H1 (cell line): ENCODE data around the gene PFKFB1. TPM values are rescaled to one million over a fixed set of nuclear protein-coding genes. Genes with fewer than 3 reads are reported as not detected.

ENCODE experiments used
- EGR1 ChIP-seq: IDR thresholded peaks from 2 replicates; pipeline ENCODE4 v1.6.1; 2011; ENCODE audit warnings: low read depth, low read length, borderline replicate concordance
- POLR2AphosphoS5 ChIP-seq: IDR thresholded peaks from 2 replicates; pipeline ENCODE4 v1.6.1; 2011; ENCODE audit warnings: low read depth, low read length
- POU5F1 ChIP-seq: IDR thresholded peaks from 2 replicates; pipeline ENCODE4 v1.6.1; 2011; ENCODE audit warnings: low read depth, mild to moderate bottlenecking, low read length, moderate library complexity
- RAD21 ChIP-seq, 2 experiments: IDR thresholded peaks in 1 of 2; conservative IDR thresholded peaks in 1 of 2; 2 replicates each; pipeline ENCODE4 v1.6.1; 2011; ENCODE audit warnings: low read depth in 2 of 2, low read length in 2 of 2, improper control_type of control experiment in 1 of 2, inconsistent platforms in 1 of 2, mild to moderate bottlenecking in 1 of 2, moderate library complexity in 1 of 2
- RFX5 ChIP-seq: IDR thresholded peaks from 2 replicates; pipeline ENCODE4 v1.6.1; 2011; ENCODE audit warnings: low read depth, low read length, improper control_type of control experiment, borderline replicate concordance
- RXRA ChIP-seq: IDR thresholded peaks from 2 replicates; pipeline ENCODE4 v1.6.1; 2011; ENCODE audit warnings: low read depth, mild to moderate bottlenecking, low read length, moderate library complexity; ENCODE audit not compliant: insufficient read depth
- SIRT6 ChIP-seq: IDR thresholded peaks from one replicate; pipeline ENCODE4 v1.7.1; 2012; ENCODE audit warnings: low read length, inconsistent platforms
- SUZ12 ChIP-seq: fragments of 200-600 bp; sonication (generic); IDR thresholded peaks from 2 replicates; pipeline ENCODE4 v1.6.1; 2012; ENCODE audit warnings: mild to moderate bottlenecking, inconsistent platforms, low read length, moderate library complexity, mixed read lengths
- polyA plus RNA-seq, 7 experiments: library from polyadenylated mRNA; depleted of rRNA in 3 of 7; stranded (reverse) in 5 of 7; unstranded in 2 of 7; fragments of >200 nt in 5 of 7; fragments of 200-250 nt in 2 of 7; gene quantifications; 1 replicate in 5 of 7; 2 replicates in 1 of 7; 4 replicates in 1 of 7; pipeline versions ENCODE4 v1.2.1 to v1.2.3, GENCODE V29; 2011 to 2013; ENCODE audit warnings: missing spikeins in 2 of 7, mixed read lengths in 2 of 7
- total RNA-seq: library from RNA; stranded (reverse); fragmentation: NEBNext Ultra II Directional; extraction: Animal tissue kit (Norgen Biotek cat#: 25700); gene quantifications from 2 replicates; pipeline ENCODE4 v1.2.1, GENCODE V29; 2021

Gene PFKFB1
- total and polyA plus RNA-seq, 2 of the 8 experiments (the other 6 are each of a cell fraction or from before 2014, with no cell fraction given), result 0.26 to 0.30 TPM

- TF ChIP-seq RXRA (no peak), RFX5 (no peak), EGR1 (no peak), SIRT6 (no peak), RAD21 (IDR thresholded peaks at IDR 0.05 in 1 of 2, conservative IDR thresholded peaks at IDR 0.05 in 1 of 2; ENCODE audit: low read depth in 2 of 2, low read length in 2 of 2) (no peak), POU5F1 (no peak), POLR2AphosphoS5 (no peak), SUZ12 (no peak)
Measured at GRCh38 chrX:55005256-55005655, 11.3 kb upstream of the PFKFB1 start (continued).
